HUES48 (cell line): ENCODE data around the gene GOPC.

Source experiments
- H3K27ac ChIP-seq: one replicate; pipeline ENCODE4 v1.7.0; 2013; ENCODE audit warnings: low read depth, low read length, inconsistent platforms
- H3K27me3 ChIP-seq: 2 replicates; pipeline ENCODE4 v1.6.1; 2013; ENCODE audit warnings: mild to moderate bottlenecking, low read length; ENCODE audit not compliant: control insufficient read depth, insufficient read depth
- H3K36me3 ChIP-seq: 2 replicates; pipeline ENCODE4 v1.6.1; 2013; ENCODE audit warnings: low read length; ENCODE audit not compliant: control insufficient read depth, insufficient read depth
- H3K4me1 ChIP-seq: 2 replicates; pipeline ENCODE4 v1.6.1; 2013; ENCODE audit warnings: mild to moderate bottlenecking, low read length; ENCODE audit not compliant: control insufficient read depth, insufficient read depth
- H3K4me3 ChIP-seq: 2 replicates; pipeline ENCODE4 v1.5.1; 2013; ENCODE audit warnings: mild to moderate bottlenecking, low read depth, low read length
- H3K9ac ChIP-seq: 2 replicates; pipeline ENCODE4 v1.6.1; 2013; ENCODE audit warnings: mild to moderate bottlenecking, low read depth, low read length, moderate library complexity
- H3K9me3 ChIP-seq: 2 replicates; pipeline ENCODE4 v1.6.1; 2013; ENCODE audit warnings: low read length; ENCODE audit not compliant: control insufficient read depth, insufficient read depth

Gene GOPC

DNA sequence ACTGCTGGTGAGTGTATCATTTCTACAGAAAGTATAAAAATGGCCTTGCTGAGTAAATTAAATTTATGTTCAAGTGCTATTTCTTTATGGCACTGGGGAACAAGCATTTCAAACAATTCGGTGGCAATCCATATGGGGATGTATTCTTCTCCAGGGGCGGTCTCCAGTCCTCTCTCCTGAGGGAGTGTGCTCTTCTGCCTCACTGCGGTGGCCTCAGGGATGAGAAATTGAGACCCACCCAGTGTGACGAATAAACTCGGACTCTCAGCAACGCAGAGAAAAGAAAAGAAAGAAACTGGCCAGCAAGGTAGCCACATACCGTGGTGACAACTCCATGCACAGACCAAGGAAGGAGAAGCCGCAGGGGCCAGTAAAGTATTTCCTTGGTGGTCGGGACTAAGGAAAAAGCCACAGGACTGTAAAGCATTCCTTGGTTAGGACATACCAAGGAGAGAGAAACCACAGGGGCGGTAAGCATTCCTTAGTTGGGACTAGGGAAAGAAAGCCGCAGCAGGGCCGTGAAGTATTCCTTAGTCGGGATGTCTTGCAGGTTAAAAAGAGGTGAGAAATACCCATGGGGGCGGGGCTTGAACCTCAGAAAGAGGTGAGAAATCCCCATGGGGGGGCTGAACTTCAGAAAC, 13.6 kb upstream of the GOPC start:
- Histone ChIP-seq H3K9ac (no peak overlapping the region), H3K27me3 (no peaks in the 10 kb centered on the region), H3K4me3 (peak overlapping the region; percentile 45), H3K27ac (peak overlapping the region; percentile 68), H3K4me1 (peaks cover 49% of the 10 kb centered on the region), H3K9me3 (no peaks in the 10 kb centered on the region), H3K36me3 (no peaks in the 10 kb centered on the region)

GRCh38 chr6:117613920-117614560, 11.7 kb upstream of the GOPC start:
- Histone ChIP-seq H3K4me1 (peaks cover 49% of the 10 kb centered on the region), H3K36me3 (no peaks in the 10 kb centered on the region), H3K4me3 (peak overlapping the region; percentile 44), H3K9me3 (no peaks in the 10 kb centered on the region), H3K9ac (peak overlapping the region; percentile 61), H3K27me3 (no peaks in the 10 kb centered on the region), H3K27ac (peak overlapping the region; percentile 72)

DNA sequence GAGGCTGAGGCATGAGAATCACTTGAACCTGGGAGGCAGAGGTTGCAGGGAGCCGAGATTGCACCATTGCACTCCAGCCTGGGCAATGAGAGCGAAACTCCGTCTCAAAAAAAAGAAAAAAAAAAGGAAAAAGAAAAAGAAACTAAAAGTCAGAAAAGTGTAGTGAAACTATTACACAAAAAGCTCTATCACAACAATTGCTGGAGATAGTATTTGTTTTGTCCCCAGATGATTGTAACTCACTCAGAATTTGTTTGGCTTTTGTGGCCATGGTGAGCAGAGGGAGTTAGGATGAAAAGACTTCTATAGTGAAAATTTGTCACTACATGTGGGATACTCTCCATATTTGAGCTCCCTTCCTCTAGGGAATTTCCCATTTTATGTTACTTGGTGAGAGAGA, 5.2 kb upstream of the GOPC start:
- H3K4me3 ChIP-seq = no peak overlapping the region

GRCh38 chr6:117605169-117605826, 3.0 kb upstream of the GOPC start:
- Histone ChIP-seq H3K4me1 (peaks cover 3% of the 10 kb centered on the region; the same call in 1 of the 2 replicates), H3K9me3 (no peaks in the 10 kb centered on the region), H3K9ac (no peak overlapping the region), H3K27ac (no peak overlapping the region), H3K27me3 (no peaks in the 10 kb centered on the region), H3K4me3 (no peak overlapping the region), H3K36me3 (no peaks in the 10 kb centered on the region)

More for the DNA sequence above, 5.2 kb upstream of the GOPC start:
- no peaks in the 10 kb centered on the region for H3K36me3 ChIP-seq
- H3K9me3 ChIP-seq = no peaks in the 10 kb centered on the region
- H3K27me3 ChIP-seq = no peaks in the 10 kb centered on the region
- H3K27ac ChIP-seq = no peak overlapping the region
- H3K9ac ChIP-seq = no peak overlapping the region
- H3K4me1 ChIP-seq = peaks cover 14% of the 10 kb centered on the region; the same call in 1 of the 2 replicates

DNA sequence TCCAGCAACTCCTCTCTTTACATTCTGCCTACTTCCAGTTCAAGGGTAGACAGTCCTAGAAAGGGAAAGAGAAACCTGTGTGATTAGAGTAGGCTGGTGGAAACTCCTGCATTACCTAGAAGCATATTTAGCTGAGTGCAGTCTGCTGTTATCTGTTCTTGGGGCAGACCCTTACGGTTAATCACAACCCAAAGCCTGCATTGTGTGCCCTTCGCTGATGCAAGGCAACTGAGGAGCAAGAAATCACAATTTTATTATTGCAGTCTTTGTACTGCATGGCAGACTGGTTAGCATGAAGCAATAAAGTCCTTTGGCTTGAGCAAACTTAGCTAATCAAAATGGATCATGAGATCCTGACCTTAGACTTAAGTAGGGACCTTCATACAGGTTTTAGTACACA, 1.5 kb upstream of the GOPC start:
- Histone ChIP-seq H3K27me3 (no peaks in the 10 kb centered on the region), H3K36me3 (no peaks in the 10 kb centered on the region; the same call in 1 of the 2 replicates), H3K9me3 (no peaks in the 10 kb centered on the region), H3K4me3 (no peak overlapping the region), H3K4me1 (peaks cover 3% of the 10 kb centered on the region; the same call in 1 of the 2 replicates), H3K27ac (no peak overlapping the region), H3K9ac (no peak overlapping the region)

GRCh38 chr6:117602899-117603588, 733 bp upstream of the GOPC start:
- H3K4me3 ChIP-seq = peak overlapping the region; percentile 90
- H3K27ac ChIP-seq = peak overlapping the region; percentile 89
- H3K27me3 ChIP-seq = no peaks in the 10 kb centered on the region
- 0 out of 2 replicates have a peak, but pooled peaks cover 2% of the 10 kb centered on the region for H3K9me3 ChIP-seq
- H3K9ac ChIP-seq = peak overlapping the region; percentile 89
- peaks cover 3% of the 10 kb centered on the region; the same call in 1 of the 2 replicates for H3K4me1 ChIP-seq
- peaks cover 5% of the 10 kb centered on the region; the same call in 1 of the 2 replicates for H3K36me3 ChIP-seq

GRCh38 chr6:117601811-117602150, 530 bp downstream of the GOPC start:
- Histone ChIP-seq H3K4me3 (peak overlapping the region; percentile 90), H3K36me3 (peaks cover 15% of the 10 kb centered on the region; the same call in 1 of the 2 replicates), H3K27ac (peak overlapping the region; percentile 89), H3K9me3 (peaks cover 10% of the 10 kb centered on the region), H3K27me3 (no peaks in the 10 kb centered on the region), H3K9ac (peak overlapping the region; percentile 66), H3K4me1 (peaks cover 3% of the 10 kb centered on the region; the same call in 1 of the 2 replicates)

DNA sequence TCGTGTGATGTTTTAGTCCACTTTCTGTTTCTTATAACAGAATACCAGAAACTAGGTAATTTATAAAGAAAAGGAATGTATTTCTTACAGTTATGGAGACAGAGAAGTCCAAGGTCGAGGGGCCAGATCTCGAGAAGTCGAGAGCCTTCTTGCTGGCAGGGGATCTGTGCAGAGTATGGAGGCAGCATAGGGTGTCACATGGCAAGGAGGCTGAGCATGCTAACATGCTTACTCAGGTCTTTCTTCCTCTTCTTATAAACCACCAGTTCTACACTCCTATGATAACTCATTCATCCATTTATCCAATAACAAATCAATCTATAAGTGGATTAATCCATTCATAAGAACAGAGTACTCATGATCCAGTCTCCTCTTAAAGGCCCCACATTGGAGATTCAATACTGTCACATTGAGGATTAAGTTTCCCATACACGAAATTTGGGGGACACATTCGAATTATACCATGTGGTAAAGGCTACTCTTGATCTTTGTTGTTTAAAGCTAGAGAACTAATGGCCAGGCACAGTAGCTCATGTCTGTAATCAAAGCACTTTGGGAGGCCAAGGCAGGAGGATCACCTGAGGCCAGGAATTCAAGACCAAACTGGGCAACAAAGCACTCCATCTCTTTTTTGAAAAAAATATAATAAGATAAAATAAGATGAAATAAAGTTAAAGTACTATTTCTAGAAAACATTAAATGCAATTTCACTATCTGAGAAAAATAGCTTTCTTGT, 2.1 kb downstream of the GOPC start:
- peaks cover 15% of the 10 kb centered on the region; the same call in 1 of the 2 replicates for H3K36me3 ChIP-seq
- peaks cover 10% of the 10 kb centered on the region for H3K9me3 ChIP-seq
- no peak overlapping the region for H3K27ac ChIP-seq
- H3K9ac ChIP-seq = no peak overlapping the region
- H3K4me1 ChIP-seq = peaks cover 3% of the 10 kb centered on the region; the same call in 1 of the 2 replicates
- H3K27me3 ChIP-seq = no peaks in the 10 kb centered on the region
- H3K4me3 ChIP-seq = peak overlapping the region; percentile 90

GRCh38 chr6:117597755-117598154, 4.6 kb downstream of the GOPC start:
- Histone ChIP-seq H3K27me3 (no peaks in the 10 kb centered on the region), H3K9ac (no peak overlapping the region), H3K4me3 (no peak overlapping the region), H3K36me3 (peaks cover 15% of the 10 kb centered on the region; the same call in 1 of the 2 replicates), H3K27ac (no peak overlapping the region), H3K4me1 (peaks cover 3% of the 10 kb centered on the region; the same call in 1 of the 2 replicates), H3K9me3 (peaks cover 10% of the 10 kb centered on the region)
